H1 (cell line): Measurements from ENCODE around the gene DDX42. TPM values are rescaled to one million over a fixed set of nuclear protein-coding genes. Genes with fewer than 3 reads are reported as not detected.

ENCODE experiments used
- CTCF ChIA-PET: fragments of 300-600 bp; sonication (Branson Sonifier 250); formaldehyde crosslinking; loops from one replicate; lab custom pipeline; 2021; ENCODE audit not compliant: partially characterized antibody; lab: Charles Lee
- POLR2A ChIA-PET: fragments of 300-600 bp; sonication (Branson Sonifier 250); formaldehyde crosslinking; loops from one replicate; lab custom pipeline; 2021; ENCODE audit warnings: inconsistent platforms; ENCODE audit not compliant: partially characterized antibody; lab: Charles Lee
- DNase-seq, 2 experiments: peaks; one replicate each; pipeline versions ENCODE4 v3.0.0 to v3.0.0-alpha.2; 2010 to 2022; ENCODE audit warnings: low spot score in 2 of 2, low read depth in 1 of 2, mixed read lengths in 1 of 2
- FAIRE-seq: peaks from 2 replicates; lab custom pipeline; 2011; peaks lifted over from hg19 to GRCh38; lab: Jason Lieb, UNC
- H2AFZ ChIP-seq: 2 replicates; pipeline ENCODE4 v1.8.1; 2012; ENCODE audit warnings: low read length, inconsistent platforms
- H2AK5ac ChIP-seq: 2 replicates; pipeline ENCODE4 v1.6.1; 2013; ENCODE audit warnings: low read depth, low read length
- H2BK120ac ChIP-seq: replicated peaks from 2 replicates; pipeline ENCODE3; 2013; ENCODE audit warnings: low read depth, low read length, inconsistent platforms
- H2BK12ac ChIP-seq: 2 replicates; pipeline ENCODE4 v1.6.1; 2013; ENCODE audit warnings: low read depth, low read length
- H2BK15ac ChIP-seq: 2 replicates; pipeline ENCODE4 v1.6.1; 2013; ENCODE audit warnings: low read length
- H2BK20ac ChIP-seq: 2 replicates; pipeline ENCODE4 v1.6.1; 2013; ENCODE audit warnings: low read length
- H2BK5ac ChIP-seq: 2 replicates; pipeline ENCODE4 v1.6.1; 2013; ENCODE audit warnings: low read depth, low read length
- H3K14ac ChIP-seq: 2 replicates; pipeline ENCODE4 v1.6.1; 2013; ENCODE audit warnings: inconsistent platforms; ENCODE audit not compliant: insufficient read length
- H3K18ac ChIP-seq: 2 replicates; pipeline ENCODE4 v1.6.1; 2013; ENCODE audit warnings: low read length; ENCODE audit errors: extremely low read depth
- H3K23ac ChIP-seq: 2 replicates; pipeline ENCODE4 v1.6.1; 2013; ENCODE audit warnings: inconsistent platforms; ENCODE audit not compliant: insufficient read length
- H3K23me2 ChIP-seq: 2 replicates; pipeline ENCODE4 v1.6.1; 2013; ENCODE audit warnings: low read depth, low read length
- H3K27ac ChIP-seq: 2 replicates; pipeline ENCODE4 v1.6.1; 2011; ENCODE audit warnings: low read depth, low read length, inconsistent platforms
- H3K27me3 ChIP-seq, 4 experiments: replicated peaks in 1 of 4; 1 replicate in 1 of 4; 2 replicates in 3 of 4; pipeline versions ENCODE4 v1.6.1 to v1.8.1; 2011 to 2013; ENCODE audit warnings: low read length in 3 of 4, mild to moderate bottlenecking in 3 of 4, inconsistent platforms in 2 of 4, mixed read lengths in 2 of 4, moderate library complexity in 1 of 4; ENCODE audit not compliant: control insufficient read depth in 3 of 4, insufficient read depth in 3 of 4; ENCODE audit errors: extremely low read depth in 1 of 4
- H3K36me3 ChIP-seq, 4 experiments: 2 replicates each; pipeline versions ENCODE4 v1.6.1 to v1.8.1; 2011 to 2013; ENCODE audit warnings: mild to moderate bottlenecking in 4 of 4, low read length in 3 of 4, moderate library complexity in 2 of 4, control low read depth in 1 of 4, inconsistent platforms in 1 of 4; ENCODE audit not compliant: insufficient read depth in 4 of 4, control insufficient read depth in 2 of 4
- H3K4ac ChIP-seq: replicated peaks from 2 replicates; pipeline ENCODE3; 2013; ENCODE audit warnings: low read length, low read depth, mixed read lengths, inconsistent platforms; ENCODE audit not compliant: insufficient read length
- H3K4me1 ChIP-seq, 4 experiments: replicated peaks in 1 of 4; 1 replicate in 1 of 4; 2 replicates in 3 of 4; pipeline versions ENCODE4 v1.6.1 to v1.8.1; 2011 to 2013; ENCODE audit warnings: low read length in 3 of 4, inconsistent platforms in 2 of 4, mixed read lengths in 1 of 4; ENCODE audit not compliant: insufficient read depth in 4 of 4, control insufficient read depth in 3 of 4
- H3K4me2 ChIP-seq, 2 experiments: 2 replicates each; pipeline versions ENCODE4 v1.6.1 to v1.8.1; 2011 to 2013; ENCODE audit warnings: low read depth in 2 of 2, low read length in 2 of 2, control low read depth in 1 of 2, inconsistent platforms in 1 of 2, mild to moderate bottlenecking in 1 of 2; ENCODE audit not compliant: insufficient read depth in 1 of 2
- H3K4me3 ChIP-seq, 4 experiments: fragments of 200-600, 300-600 bp in 1 of 4; sonication (generic), shearing (Covaris generic), sonication (Bioruptor Twin) in 1 of 4; 2 replicates each; pipeline versions ENCODE4 v1.5.1 to v1.8.1; 2011 to 2016; ENCODE audit warnings: low read length in 4 of 4, low read depth in 3 of 4, control low read depth in 2 of 4, inconsistent platforms in 2 of 4, mild to moderate bottlenecking in 2 of 4, mixed read lengths in 1 of 4, moderate library complexity in 1 of 4; ENCODE audit not compliant: insufficient read depth in 2 of 4; ENCODE audit errors: extremely low read depth in 1 of 4
- H3K56ac ChIP-seq: replicated peaks from 2 replicates; pipeline ENCODE3; 2013; ENCODE audit warnings: low read depth, mild to moderate bottlenecking, mixed read lengths, low read length, inconsistent platforms; ENCODE audit not compliant: insufficient read length
- H3K79me1 ChIP-seq: 2 replicates; pipeline ENCODE4 v1.6.1; 2013; ENCODE audit warnings: low read depth, low read length, control low read depth
- H3K79me2 ChIP-seq, 2 experiments: 2 replicates each; pipeline versions ENCODE4 v1.6.1 to v1.8.1; 2012 to 2013; ENCODE audit warnings: low read length in 2 of 2, mild to moderate bottlenecking in 2 of 2, inconsistent platforms in 1 of 2; ENCODE audit not compliant: insufficient read depth in 2 of 2, control insufficient read depth in 1 of 2
- H3K9ac ChIP-seq, 4 experiments: replicated peaks in 1 of 4; 1 replicate in 1 of 4; 2 replicates in 3 of 4; pipeline versions ENCODE4 v1.6.1 to v1.8.1; 2011 to 2013; ENCODE audit warnings: low read depth in 3 of 4, low read length in 3 of 4, control low read depth in 2 of 4, mild to moderate bottlenecking in 2 of 4, moderate library complexity in 2 of 4, inconsistent platforms in 1 of 4; ENCODE audit errors: extremely low read depth in 1 of 4
- H3K9me3 ChIP-seq, 2 experiments: 2 replicates each; pipeline versions ENCODE4 v1.6.1 to v1.8.1; 2012 to 2013; ENCODE audit warnings: mild to moderate bottlenecking in 2 of 2, moderate library complexity in 2 of 2, control low read depth in 1 of 2, inconsistent platforms in 1 of 2, low read depth in 1 of 2, low read length in 1 of 2, mixed read lengths in 1 of 2; ENCODE audit not compliant: insufficient read depth in 2 of 2
- H4K20me1 ChIP-seq, 2 experiments: replicated peaks in 1 of 2; 2 replicates each; pipeline versions ENCODE3 to v1.8.1; 2011 to 2013; ENCODE audit warnings: inconsistent platforms in 2 of 2, low read length in 2 of 2, mild to moderate bottlenecking in 1 of 2; ENCODE audit not compliant: insufficient read depth in 2 of 2, control insufficient read depth in 1 of 2
- H4K5ac ChIP-seq: 2 replicates; pipeline ENCODE4 v1.6.1; 2013; ENCODE audit warnings: low read length, low read depth, mixed read lengths, inconsistent platforms; ENCODE audit not compliant: insufficient read length
- H4K8ac ChIP-seq: 2 replicates; pipeline ENCODE4 v1.8.0; 2013; ENCODE audit warnings: mild to moderate bottlenecking, moderate library complexity, low read length, inconsistent platforms; ENCODE audit not compliant: insufficient read depth; ENCODE audit errors: extremely low read depth
- H4K91ac ChIP-seq: replicated peaks from 2 replicates; pipeline ENCODE3; 2013; ENCODE audit warnings: low read length, mixed read lengths, inconsistent platforms; ENCODE audit not compliant: insufficient read length
- GTF2F1 ChIP-seq: IDR thresholded peaks from 2 replicates; pipeline ENCODE4 v1.6.1; 2012; ENCODE audit warnings: low read depth, low read length, improper control_type of control experiment, borderline replicate concordance
- POLR2A ChIP-seq, 2 experiments: IDR thresholded peaks; 1 replicate in 1 of 2; 2 replicates in 1 of 2; pipeline ENCODE4 v1.6.1; 2011; ENCODE audit warnings: low read depth in 2 of 2, low read length in 2 of 2, mild to moderate bottlenecking in 2 of 2; ENCODE audit errors: control extremely low read depth in 1 of 2
- POLR2AphosphoS5 ChIP-seq: IDR thresholded peaks from 2 replicates; pipeline ENCODE4 v1.6.1; 2011; ENCODE audit warnings: low read depth, low read length
- TAF1 ChIP-seq: IDR thresholded peaks from 2 replicates; pipeline ENCODE4 v1.6.1; 2011; ENCODE audit warnings: mild to moderate bottlenecking, low read depth, low read length
- WGBS, 2 experiments: shearing (Covaris generic) in 1 of 2; methylation state at CpG; one replicate each; pipeline versions ENCODE4 v1.1.6 to v1.1.7; 2013 to 2015; ENCODE audit warnings: low lambda C conversion rate in 2 of 2, mixed read lengths in 2 of 2, inconsistent platforms in 1 of 2, low coverage in 1 of 2, missing lambda C conversion rate in 1 of 2; ENCODE audit not compliant: insufficient replicate concordance in 2 of 2, insufficient coverage in 1 of 2, insufficient read length in 1 of 2; ENCODE audit errors: extremely low coverage in 1 of 2, missing lambda C conversion rate in 1 of 2; 5-methylcytosine and 5-hydroxymethylcytosine counted together
- polyA plus RNA-seq, 7 experiments: library from polyadenylated mRNA; depleted of rRNA in 3 of 7; stranded (reverse) in 5 of 7; unstranded in 2 of 7; fragments of >200 nt in 5 of 7; fragments of 200-250 nt in 2 of 7; gene quantifications; 1 replicate in 5 of 7; 2 replicates in 1 of 7; 4 replicates in 1 of 7; pipeline versions ENCODE4 v1.2.1 to v1.2.3, GENCODE V29; 2011 to 2013; ENCODE audit warnings: missing spikeins in 2 of 7, mixed read lengths in 2 of 7
- total RNA-seq: library from RNA; stranded (reverse); fragmentation: NEBNext Ultra II Directional; extraction: Animal tissue kit (Norgen Biotek cat#: 25700); gene quantifications from 2 replicates; pipeline ENCODE4 v1.2.1, GENCODE V29; 2021
- TF ChIP-seq, protein P1 (sequence below): IDR thresholded peaks from 2 replicates; pipeline ENCODE4 v1.6.1; 2012; ENCODE audit warnings: inconsistent platforms

DDX42 gene
- total and polyA plus RNA-seq, 2 of the 8 experiments (the other 6 are each of a cell fraction or from before 2014, with no cell fraction given): 40.6 to 114 TPM

DNA sequence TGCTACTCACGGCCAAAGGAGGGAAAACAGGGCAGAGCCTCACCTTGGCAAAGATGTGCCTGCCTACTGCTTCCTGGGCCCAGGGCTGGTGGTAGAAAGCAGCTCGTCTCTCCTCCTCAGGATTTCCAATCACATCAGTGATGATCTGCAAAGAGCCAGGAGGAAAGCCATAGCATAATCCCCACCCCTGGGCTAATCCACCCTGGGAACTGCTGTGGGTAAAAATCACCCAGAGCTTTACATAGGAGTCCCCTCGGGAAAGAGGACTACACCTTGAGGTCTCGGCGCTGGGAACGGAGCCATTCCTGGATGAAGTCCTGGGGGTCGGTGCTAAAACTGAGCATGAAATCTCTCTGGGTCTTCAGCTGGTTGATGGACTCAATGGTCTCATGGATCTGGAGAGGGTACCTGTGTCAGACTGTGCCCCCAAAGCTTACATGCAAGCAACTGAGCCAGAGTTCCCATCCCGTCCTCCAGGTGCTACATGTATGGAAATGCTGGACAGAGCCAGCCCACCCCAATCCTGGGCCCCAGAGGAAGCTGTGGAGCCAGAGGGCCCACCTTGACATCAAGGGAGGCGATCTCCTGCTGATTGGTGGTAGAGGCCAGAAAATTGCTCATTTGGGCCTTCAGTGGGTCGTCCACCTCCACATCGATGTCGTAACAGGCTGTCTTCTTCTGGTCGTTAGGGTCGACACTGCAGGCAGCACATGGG is 59.2 kb downstream of the DDX42 start:
- H3K4me3 ChIP-seq: no peak overlapping the region
- FAIRE-seq (no peak), DNase-seq (no peak)
- H3K4me1 ChIP-seq: peaks cover 0 to 10% (median 5%) of the 10 kb centered on the region in 4 experiments; a peak in 6 of 7 replicates
- H4K20me1 ChIP-seq: peaks cover 3 to 27% of the 10 kb centered on the region in 2 experiments
- H2AK5ac ChIP-seq: no peak overlapping the region
- peaks cover under 1% of the 10 kb centered on the region; the same call in 1 of the 2 replicates for H3K23me2 ChIP-seq
- WGBS, 2 experiments: 92% methylated on average over 14 of the region's 14 CpGs; no CpG with 5 or more reads in 1 of the 2 experiments
- no peak overlapping the region for H3K4me2 ChIP-seq
- H2BK20ac ChIP-seq: no peak overlapping the region
- TF ChIP-seq TAF1: no peak
- TF ChIP-seq POLR2AphosphoS5: 0 out of 2 replicates have a peak, but pooled peaks have one; percentile 28
- no peak for TF ChIP-seq GTF2F1
- peak in 1 of 2 experiments; percentile 31; a peak in 1 of 3 replicates for TF ChIP-seq POLR2A (IDR thresholded peaks at IDR 0.05; ENCODE audit: control extremely low read depth in 1 of 2, low read depth in 2 of 2, low read length in 2 of 2)
- TF ChIP-seq, protein P1, sequence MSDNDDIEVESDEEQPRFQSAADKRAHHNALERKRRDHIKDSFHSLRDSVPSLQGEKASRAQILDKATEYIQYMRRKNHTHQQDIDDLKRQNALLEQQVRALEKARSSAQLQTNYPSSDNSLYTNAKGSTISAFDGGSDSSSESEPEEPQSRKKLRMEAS: no peak
- H3K14ac ChIP-seq: no peak overlapping the region
- POLR2A ChIA-PET: interaction anchor here (0.9 to 32.3 kb wide), 5 partner anchors 1 to 77 kb away, joined by 3 to 593 read pairs (median 481); partner anchors contain the start of genes CCDC47, DDX42, FTSJ3 and PSMC5
- H4K91ac ChIP-seq: no peak overlapping the region
- no peak overlapping the region for H3K18ac ChIP-seq
- H3K79me1 ChIP-seq: peaks cover 18% of the 10 kb centered on the region
- H4K5ac ChIP-seq: no peak overlapping the region
- no peak overlapping the region for H2AFZ ChIP-seq
- peaks cover 42 to 65% (median 60%) of the 10 kb centered on the region in 4 experiments for H3K36me3 ChIP-seq
- no peak overlapping the region for H2BK120ac ChIP-seq
- H3K79me2 ChIP-seq: peaks cover 0 to 29% of the 10 kb centered on the region in 2 experiments
- H3K9ac ChIP-seq: no peak overlapping the region
- H3K23ac ChIP-seq: no peak overlapping the region
- CTCF ChIA-PET: interaction anchor here (0.7 to 5.2 kb wide), 11 partner anchors 9 to 385 kb away, joined by 3 to 61 read pairs (median 3); no protein-coding TSS in a partner anchor
- H3K27me3 ChIP-seq: no peaks in the 10 kb centered on the region
- H2BK5ac ChIP-seq: no peak overlapping the region
- H2BK12ac ChIP-seq: no peak overlapping the region
- no peaks in the 10 kb centered on the region for H3K9me3 ChIP-seq
- no peak overlapping the region; the same call in 1 of the 2 replicates for H4K8ac ChIP-seq
- no peak overlapping the region for H2BK15ac ChIP-seq
- H3K27ac ChIP-seq: no peak overlapping the region
- H3K56ac ChIP-seq: no peak overlapping the region
- no peak overlapping the region for H3K4ac ChIP-seq
